ENCODE measurements around the gene HOXB2. TPM values are rescaled to one million over a fixed set of nuclear protein-coding genes. Genes with fewer than 3 reads are reported as not detected.

The HOXB2 gene
- total RNA-seq, 1 donor: 9.0 TPM

- TF ChIP-seq CTCF (IDR thresholded peaks at IDR 0.05; ENCODE audit: insufficient read depth, low read length): no peak
- peak; percentile 53 for DNase-seq (ENCODE audit: low read depth)
- no peak overlapping the region for H3K4me3 ChIP-seq (ENCODE audit: low read depth, low read length)
These were observed 24.3 kb downstream of the HOXB2 start for GRCh38 chr17:48520631-48521079.

GRCh38 chr17:48519427-48519826 lies 25.5 kb downstream of the HOXB2 start:
- no peak for TF ChIP-seq CTCF (IDR thresholded peaks at IDR 0.05; ENCODE audit: insufficient read depth, low read length)
- no peak for DNase-seq (ENCODE audit: low read depth)
- H3K4me3 ChIP-seq (ENCODE audit: low read depth, low read length): no peak overlapping the region

GRCh38 chr17:48517478-48517877 lies 27.4 kb downstream of the HOXB2 start:
- no peak for DNase-seq (ENCODE audit: low read depth)
- H3K4me3 ChIP-seq (ENCODE audit: low read depth, low read length): no peak overlapping the region
- no peak for TF ChIP-seq CTCF (IDR thresholded peaks at IDR 0.05; ENCODE audit: insufficient read depth, low read length)

GRCh38 chr17:48515925-48516900 lies 28.7 kb downstream of the HOXB2 start:
- no peak for TF ChIP-seq CTCF (IDR thresholded peaks at IDR 0.05; ENCODE audit: insufficient read depth, low read length)
- H3K4me3 ChIP-seq (ENCODE audit: low read depth, low read length): no peak overlapping the region
- no peak for DNase-seq (ENCODE audit: low read depth)

GRCh38 chr17:48514477-48514876 lies 30.4 kb downstream of the HOXB2 start:
- H3K4me3 ChIP-seq (ENCODE audit: low read depth, low read length): no peak overlapping the region
- no peak for TF ChIP-seq CTCF (IDR thresholded peaks at IDR 0.05; ENCODE audit: insufficient read depth, low read length)
- no peak for DNase-seq (ENCODE audit: low read depth)

GRCh38 chr17:48513666-48514455 lies 31.0 kb downstream of the HOXB2 start:
- TF ChIP-seq CTCF (IDR thresholded peaks at IDR 0.05; ENCODE audit: insufficient read depth, low read length): no peak
- DNase-seq (ENCODE audit: low read depth): no peak
- no peak overlapping the region for H3K4me3 ChIP-seq (ENCODE audit: low read depth, low read length)

All from fibroblast of the aortic adventitia (primary cell).